HEK293 (cell line): ENCODE measurements around the gene UST.

ENCODE experiments used
- CTCF ChIA-PET: fragments of 350-600 bp; formaldehyde crosslinking; extraction: SDS; loops from one replicate; lab custom pipeline; 2021; ENCODE audit warnings: antibody characterized with exemption; lab: Yijun Ruan, JAX
- POLR2A ChIA-PET: fragments of 300-600 bp; formaldehyde crosslinking; extraction: SDS; loops from one replicate; lab custom pipeline; 2020; ENCODE audit warnings: antibody characterized with exemption, inconsistent platforms; lab: Yijun Ruan, JAX
- H3K27ac ChIP-seq: fragments of 200-500 bp; sonication (Bioruptor generic); 2 replicates; pipeline ENCODE4 v1.5.1; 2014; ENCODE audit warnings: low read depth, low read length, control low read depth, inconsistent platforms; ENCODE audit errors: extremely low read depth
- H3K36me3 ChIP-seq, 2 experiments: fragments of 200-500 bp in 1 of 2; sonication (Bioruptor generic) in 1 of 2; 1 replicate in 1 of 2; 2 replicates in 1 of 2; pipeline ENCODE4 v1.5.1; 2014 to 2017; ENCODE audit warnings: inconsistent platforms in 2 of 2, low read length in 2 of 2; ENCODE audit not compliant: control insufficient read depth in 2 of 2, insufficient read depth in 1 of 2
- H3K4me1 ChIP-seq: fragments of 200-500 bp; sonication (Bioruptor generic); 2 replicates; pipeline ENCODE4 v1.5.1; 2014; ENCODE audit warnings: mild to moderate bottlenecking, low read length, inconsistent platforms; ENCODE audit not compliant: control insufficient read depth, insufficient read depth
- H3K4me3 ChIP-seq: 2 replicates; pipeline ENCODE4 v1.5.1; 2011; ENCODE audit warnings: low read depth, mild to moderate bottlenecking, control low read depth, low read length, moderate library complexity
- H3K9me3 ChIP-seq: fragments of 200-500 bp; sonication (Bioruptor generic); 2 replicates; pipeline ENCODE4 v1.5.1; 2014; ENCODE audit warnings: low read depth, low read length, inconsistent platforms; ENCODE audit not compliant: control insufficient read depth, insufficient read depth
- HOXC10 ChIP-seq: sonication (generic); formaldehyde crosslinking; IDR thresholded peaks from 2 replicates; pipeline ENCODE4 v1.8.1; 2023; ENCODE audit warnings: mild to moderate bottlenecking, missing genetic modification reagents
- KLF1 ChIP-seq: fragments of 450-650 bp; formaldehyde crosslinking; IDR thresholded peaks from 2 replicates; pipeline ENCODE4 v1.5.1; 2016; ENCODE audit warnings: missing biosample characterization, missing genetic modification characterization
- KLF16 ChIP-seq: fragments of 450-650 bp; formaldehyde crosslinking; IDR thresholded peaks from 2 replicates; pipeline ENCODE4 v1.5.1; 2017; ENCODE audit warnings: missing biosample characterization, missing genetic modification characterization
- SP2 ChIP-seq: fragments of 450-650 bp; formaldehyde crosslinking; IDR thresholded peaks from 2 replicates; pipeline ENCODE4 v1.5.1; 2016; ENCODE audit warnings: missing biosample characterization, missing genetic modification characterization
- ZBTB1 ChIP-seq: fragments of 450-650 bp; formaldehyde crosslinking; IDR thresholded peaks from 2 replicates; pipeline ENCODE4 v1.5.1; 2016; ENCODE audit warnings: missing biosample characterization, missing genetic modification characterization
- ZBTB20 ChIP-seq: fragments of 450-650 bp; formaldehyde crosslinking; IDR thresholded peaks from 2 replicates; pipeline ENCODE4 v1.5.1; 2016; ENCODE audit warnings: missing biosample characterization, missing genetic modification characterization
- ZFHX2 ChIP-seq: fragments of 450-650 bp; formaldehyde crosslinking; conservative IDR thresholded peaks from 2 replicates; pipeline ENCODE4 v1.5.1; 2016; ENCODE audit warnings: missing biosample characterization, missing genetic modification characterization
- ZFP37 ChIP-seq: fragments of 450-650 bp; formaldehyde crosslinking; IDR thresholded peaks from 2 replicates; pipeline ENCODE4 v1.5.1; 2016; ENCODE audit warnings: missing biosample characterization, missing genetic modification characterization
- ZNF121 ChIP-seq: fragments of 450-650 bp; formaldehyde crosslinking; IDR thresholded peaks from 2 replicates; pipeline ENCODE4 v1.5.1; 2016; ENCODE audit warnings: missing biosample characterization, missing genetic modification characterization
- ZNF366 ChIP-seq: fragments of 450-650 bp; formaldehyde crosslinking; conservative IDR thresholded peaks from 2 replicates; pipeline ENCODE4 v1.5.1; 2016; ENCODE audit warnings: missing biosample characterization, missing genetic modification characterization
- ZNF549 ChIP-seq: fragments of 450-650 bp; IDR thresholded peaks from 2 replicates; pipeline ENCODE4 v1.5.1; 2018; ENCODE audit warnings: missing biosample characterization, missing genetic modification characterization, mild to moderate bottlenecking, inconsistent platforms, moderate library complexity
- ZNF560 ChIP-seq: fragments of 450-650 bp; formaldehyde crosslinking; IDR thresholded peaks from 2 replicates; pipeline ENCODE4 v1.5.1; 2017; ENCODE audit warnings: missing biosample characterization, missing genetic modification characterization, borderline replicate concordance
- ZNF626 ChIP-seq: fragments of 450-650 bp; sonication (Bioruptor Pico); formaldehyde crosslinking; IDR thresholded peaks from 2 replicates; pipeline ENCODE4 v1.5.1; 2018; ENCODE audit warnings: missing biosample characterization, missing genetic modification characterization, inconsistent platforms
- TF ChIP-seq, protein P1 (sequence below): fragments of 450-650 bp; formaldehyde crosslinking; IDR thresholded peaks from 2 replicates; pipeline ENCODE4 v1.5.1; 2017; ENCODE audit warnings: missing biosample characterization, missing genetic modification characterization
- TF ChIP-seq, protein P2 (sequence below): fragments of 450-650 bp; formaldehyde crosslinking; IDR thresholded peaks from 2 replicates; pipeline ENCODE4 v1.5.1; 2016; ENCODE audit warnings: missing biosample characterization, missing genetic modification characterization
- TF ChIP-seq, protein P3 (sequence below): fragments of 450-650 bp; formaldehyde crosslinking; IDR thresholded peaks from 2 replicates; pipeline ENCODE4 v1.5.1; 2016; ENCODE audit warnings: missing biosample characterization, missing genetic modification characterization
- TF ChIP-seq, protein P4 (sequence below): fragments of 450-650 bp; formaldehyde crosslinking; IDR thresholded peaks from 2 replicates; pipeline ENCODE4 v1.5.1; 2016; ENCODE audit warnings: missing biosample characterization, missing genetic modification characterization, borderline replicate concordance
- TF ChIP-seq, protein P5 (sequence below): fragments of 450-650 bp; formaldehyde crosslinking; IDR thresholded peaks from 2 replicates; pipeline ENCODE4 v1.5.1; 2016; ENCODE audit warnings: missing biosample characterization, missing genetic modification characterization

The UST gene

DNA sequence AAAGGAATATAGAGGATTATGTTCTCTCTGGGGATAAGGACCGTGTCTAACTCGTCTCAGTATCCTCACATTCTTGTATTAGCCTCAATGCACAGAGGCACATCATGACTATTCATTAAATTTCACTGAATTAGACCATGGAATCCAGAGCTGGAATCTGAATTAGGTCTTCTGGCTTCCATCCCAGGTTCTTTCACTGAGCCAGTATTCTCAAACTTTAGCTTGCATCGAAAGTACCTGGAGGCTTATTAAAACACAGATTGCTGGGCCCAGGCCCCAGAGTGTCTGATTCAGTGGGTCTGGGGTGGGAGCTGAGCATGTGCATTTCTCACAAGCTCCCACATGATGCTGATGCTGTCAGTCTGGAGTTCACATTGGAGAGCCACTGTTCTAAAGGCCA lies 142.0 kb downstream of the UST start:
- Histone ChIP-seq H3K27ac (no peak overlapping the region), H3K36me3 (no peaks in the 10 kb centered on the region), H3K9me3 (no peaks in the 10 kb centered on the region)
- POLR2A ChIA-PET = no interaction called here
- CTCF ChIA-PET = no interaction called here
- TF ChIP-seq, protein P1, sequence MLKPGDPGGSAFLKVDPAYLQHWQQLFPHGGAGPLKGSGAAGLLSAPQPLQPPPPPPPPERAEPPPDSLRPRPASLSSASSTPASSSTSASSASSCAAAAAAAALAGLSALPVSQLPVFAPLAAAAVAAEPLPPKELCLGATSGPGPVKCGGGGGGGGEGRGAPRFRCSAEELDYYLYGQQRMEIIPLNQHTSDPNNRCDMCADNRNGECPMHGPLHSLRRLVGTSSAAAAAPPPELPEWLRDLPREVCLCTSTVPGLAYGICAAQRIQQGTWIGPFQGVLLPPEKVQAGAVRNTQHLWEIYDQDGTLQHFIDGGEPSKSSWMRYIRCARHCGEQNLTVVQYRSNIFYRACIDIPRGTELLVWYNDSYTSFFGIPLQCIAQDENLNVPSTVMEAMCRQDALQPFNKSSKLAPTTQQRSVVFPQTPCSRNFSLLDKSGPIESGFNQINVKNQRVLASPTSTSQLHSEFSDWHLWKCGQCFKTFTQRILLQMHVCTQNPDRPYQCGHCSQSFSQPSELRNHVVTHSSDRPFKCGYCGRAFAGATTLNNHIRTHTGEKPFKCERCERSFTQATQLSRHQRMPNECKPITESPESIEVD (tag by site-specific recombination) = no peak
- TF ChIP-seq ZBTB20 (tag by site-specific recombination) (peak; percentile 74), ZFHX2 (no peak), ZNF560 (tag by site-specific recombination) (no peak), ZFP37 (tag by site-specific recombination) (no peak)
- TF ChIP-seq, protein P2, sequence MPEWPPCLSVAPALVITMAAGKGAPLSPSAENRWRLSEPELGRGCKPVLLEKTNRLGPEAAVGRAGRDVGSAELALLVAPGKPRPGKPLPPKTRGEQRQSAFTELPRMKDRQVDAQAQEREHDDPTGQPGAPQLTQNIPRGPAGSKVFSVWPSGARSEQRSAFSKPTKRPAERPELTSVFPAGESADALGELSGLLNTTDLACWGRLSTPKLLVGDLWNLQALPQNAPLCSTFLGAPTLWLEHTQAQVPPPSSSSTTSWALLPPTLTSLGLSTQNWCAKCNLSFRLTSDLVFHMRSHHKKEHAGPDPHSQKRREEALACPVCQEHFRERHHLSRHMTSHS = no peak
- TF ChIP-seq, all 188 proteins: peak for 1
- Histone ChIP-seq H3K4me1 (peaks cover 4% of the 10 kb centered on the region; the same call in 1 of the 2 replicates), H3K4me3 (no peak overlapping the region)

DNA sequence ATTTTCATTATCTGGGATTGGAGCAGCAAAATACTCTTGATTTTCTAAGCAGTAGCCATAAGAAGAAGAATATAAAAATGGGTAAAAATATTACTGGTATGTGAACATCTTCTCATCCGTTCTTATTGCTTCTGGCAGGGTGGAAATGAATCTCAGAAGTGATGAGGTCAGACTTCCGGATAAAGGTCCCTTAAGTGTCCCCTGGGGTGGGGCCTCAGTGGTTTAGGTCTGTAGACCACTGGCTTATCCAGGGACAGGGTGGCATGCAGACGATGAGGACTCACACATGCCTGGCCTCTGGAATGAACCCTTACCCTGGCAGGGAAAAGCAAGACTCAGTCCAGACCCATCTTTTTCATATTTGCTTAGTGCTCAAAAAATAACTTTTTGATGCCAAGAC lies 143.3 kb downstream of the UST start:
- Histone ChIP-seq H3K4me1 (peaks cover 4% of the 10 kb centered on the region; the same call in 1 of the 2 replicates), H3K36me3 (no peaks in the 10 kb centered on the region), H3K4me3 (no peak overlapping the region), H3K27ac (no peak overlapping the region), H3K9me3 (no peaks in the 10 kb centered on the region)
- ChIA-PET CTCF (no interaction called here), POLR2A (no interaction called here)
- TF ChIP-seq ZNF121 (tag by site-specific recombination) = no peak
- TF ChIP-seq ZNF549 (tag by site-specific recombination) = no peak
- TF ChIP-seq, protein P3, sequence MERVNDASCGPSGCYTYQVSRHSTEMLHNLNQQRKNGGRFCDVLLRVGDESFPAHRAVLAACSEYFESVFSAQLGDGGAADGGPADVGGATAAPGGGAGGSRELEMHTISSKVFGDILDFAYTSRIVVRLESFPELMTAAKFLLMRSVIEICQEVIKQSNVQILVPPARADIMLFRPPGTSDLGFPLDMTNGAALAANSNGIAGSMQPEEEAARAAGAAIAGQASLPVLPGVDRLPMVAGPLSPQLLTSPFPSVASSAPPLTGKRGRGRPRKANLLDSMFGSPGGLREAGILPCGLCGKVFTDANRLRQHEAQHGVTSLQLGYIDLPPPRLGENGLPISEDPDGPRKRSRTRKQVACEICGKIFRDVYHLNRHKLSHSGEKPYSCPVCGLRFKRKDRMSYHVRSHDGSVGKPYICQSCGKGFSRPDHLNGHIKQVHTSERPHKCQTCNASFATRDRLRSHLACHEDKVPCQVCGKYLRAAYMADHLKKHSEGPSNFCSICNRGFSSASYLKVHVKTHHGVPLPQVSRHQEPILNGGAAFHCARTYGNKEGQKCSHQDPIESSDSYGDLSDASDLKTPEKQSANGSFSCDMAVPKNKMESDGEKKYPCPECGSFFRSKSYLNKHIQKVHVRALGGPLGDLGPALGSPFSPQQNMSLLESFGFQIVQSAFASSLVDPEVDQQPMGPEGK = no peak
- no peak for TF ChIP-seq ZNF626 (tag by site-specific recombination)
- no peak for TF ChIP-seq ZNF366 (tag by site-specific recombination)
- no peak for TF ChIP-seq HOXC10 (CRISPR knock-in tag)
- TF ChIP-seq KLF1 (tag by site-specific recombination) = no peak
- TF ChIP-seq SP2 (tag by site-specific recombination) = no peak
- TF ChIP-seq KLF16 (tag by site-specific recombination) = no peak
- TF ChIP-seq ZBTB20 (tag by site-specific recombination) = no peak
- TF ChIP-seq, protein P4, sequence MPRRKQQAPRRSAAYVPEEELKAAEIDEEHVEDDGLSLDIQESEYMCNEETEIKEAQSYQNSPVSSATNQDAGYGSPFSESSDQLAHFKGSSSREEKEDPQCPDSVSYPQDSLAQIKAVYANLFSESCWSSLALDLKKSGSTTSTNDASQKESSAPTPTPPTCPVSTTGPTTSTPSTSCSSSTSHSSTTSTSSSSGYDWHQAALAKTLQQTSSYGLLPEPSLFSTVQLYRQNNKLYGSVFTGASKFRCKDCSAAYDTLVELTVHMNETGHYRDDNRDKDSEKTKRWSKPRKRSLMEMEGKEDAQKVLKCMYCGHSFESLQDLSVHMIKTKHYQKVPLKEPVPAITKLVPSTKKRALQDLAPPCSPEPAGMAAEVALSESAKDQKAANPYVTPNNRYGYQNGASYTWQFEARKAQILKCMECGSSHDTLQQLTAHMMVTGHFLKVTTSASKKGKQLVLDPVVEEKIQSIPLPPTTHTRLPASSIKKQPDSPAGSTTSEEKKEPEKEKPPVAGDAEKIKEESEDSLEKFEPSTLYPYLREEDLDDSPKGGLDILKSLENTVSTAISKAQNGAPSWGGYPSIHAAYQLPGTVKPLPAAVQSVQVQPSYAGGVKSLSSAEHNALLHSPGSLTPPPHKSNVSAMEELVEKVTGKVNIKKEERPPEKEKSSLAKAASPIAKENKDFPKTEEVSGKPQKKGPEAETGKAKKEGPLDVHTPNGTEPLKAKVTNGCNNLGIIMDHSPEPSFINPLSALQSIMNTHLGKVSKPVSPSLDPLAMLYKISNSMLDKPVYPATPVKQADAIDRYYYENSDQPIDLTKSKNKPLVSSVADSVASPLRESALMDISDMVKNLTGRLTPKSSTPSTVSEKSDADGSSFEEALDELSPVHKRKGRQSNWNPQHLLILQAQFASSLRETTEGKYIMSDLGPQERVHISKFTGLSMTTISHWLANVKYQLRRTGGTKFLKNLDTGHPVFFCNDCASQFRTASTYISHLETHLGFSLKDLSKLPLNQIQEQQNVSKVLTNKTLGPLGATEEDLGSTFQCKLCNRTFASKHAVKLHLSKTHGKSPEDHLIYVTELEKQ = no peak
- TF ChIP-seq, protein P5, sequence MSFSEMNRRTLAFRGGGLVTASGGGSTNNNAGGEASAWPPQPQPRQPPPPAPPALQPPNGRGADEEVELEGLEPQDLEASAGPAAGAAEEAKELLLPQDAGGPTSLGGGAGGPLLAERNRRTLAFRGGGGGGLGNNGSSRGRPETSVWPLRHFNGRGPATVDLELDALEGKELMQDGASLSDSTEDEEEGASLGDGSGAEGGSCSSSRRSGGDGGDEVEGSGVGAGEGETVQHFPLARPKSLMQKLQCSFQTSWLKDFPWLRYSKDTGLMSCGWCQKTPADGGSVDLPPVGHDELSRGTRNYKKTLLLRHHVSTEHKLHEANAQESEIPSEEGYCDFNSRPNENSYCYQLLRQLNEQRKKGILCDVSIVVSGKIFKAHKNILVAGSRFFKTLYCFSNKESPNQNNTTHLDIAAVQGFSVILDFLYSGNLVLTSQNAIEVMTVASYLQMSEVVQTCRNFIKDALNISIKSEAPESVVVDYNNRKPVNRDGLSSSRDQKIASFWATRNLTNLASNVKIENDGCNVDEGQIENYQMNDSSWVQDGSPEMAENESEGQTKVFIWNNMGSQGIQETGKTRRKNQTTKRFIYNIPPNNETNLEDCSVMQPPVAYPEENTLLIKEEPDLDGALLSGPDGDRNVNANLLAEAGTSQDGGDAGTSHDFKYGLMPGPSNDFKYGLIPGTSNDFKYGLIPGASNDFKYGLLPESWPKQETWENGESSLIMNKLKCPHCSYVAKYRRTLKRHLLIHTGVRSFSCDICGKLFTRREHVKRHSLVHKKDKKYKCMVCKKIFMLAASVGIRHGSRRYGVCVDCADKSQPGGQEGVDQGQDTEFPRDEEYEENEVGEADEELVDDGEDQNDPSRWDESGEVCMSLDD = no peak
- no peak for TF ChIP-seq ZBTB1
